Measurements from ENCODE around the gene ALS2. TPM values are rescaled to one million over a fixed set of nuclear protein-coding genes. Genes with fewer than 3 reads are reported as not detected.

The ALS2 gene
- total RNA-seq, 1 experiment from 2014 or later = 28.1 TPM

DNA sequence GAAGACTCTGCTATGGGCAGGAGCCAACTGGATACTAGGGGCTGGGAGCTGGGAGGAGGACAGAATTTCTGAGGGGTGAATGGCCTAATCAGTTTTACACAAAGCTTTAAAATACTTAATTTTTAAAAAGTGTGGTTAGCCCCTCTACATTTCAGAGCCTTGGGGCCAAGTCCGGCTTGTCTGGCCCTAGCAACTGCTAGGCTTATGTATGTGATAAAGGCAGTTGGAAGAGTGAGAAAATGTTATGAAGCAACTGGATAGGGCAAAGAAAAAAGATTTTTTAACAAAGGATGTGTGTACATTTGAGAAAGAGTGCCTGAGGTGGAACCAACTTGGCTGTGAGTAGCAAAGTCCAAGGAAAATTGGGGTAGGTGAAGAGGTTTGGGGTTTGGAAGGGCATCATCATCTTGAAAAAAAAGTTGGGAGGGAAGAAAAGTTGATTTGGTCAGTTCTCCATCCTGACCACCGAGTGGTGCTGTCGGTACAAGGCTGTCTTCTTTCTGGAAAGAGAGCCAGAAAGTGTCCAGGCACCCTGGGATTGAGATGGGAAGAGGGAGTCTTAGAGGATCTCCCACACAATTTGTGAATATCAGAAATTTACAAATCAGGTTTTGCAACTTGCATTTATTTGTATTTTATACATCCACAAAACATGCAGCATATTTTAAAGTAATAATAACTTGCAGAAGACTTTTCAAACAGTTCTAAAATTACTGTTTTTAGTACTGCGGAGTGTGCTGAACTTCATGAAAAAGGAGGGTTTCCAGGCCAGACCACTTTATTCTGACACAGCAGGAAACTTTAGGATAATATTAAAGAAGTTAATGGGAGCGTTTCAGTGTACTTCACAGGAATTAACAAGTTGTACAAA is 15.1 kb upstream of the ALS2 start:
- intact Hi-C loops (cut with micrococcal nuclease) = loop anchor here (1.0 to 10.0 kb wide), 4 partner anchors 64 to 471 kb away; partner anchors contain the start of gene NOP58
- TF ChIP-seq, protein P1, sequence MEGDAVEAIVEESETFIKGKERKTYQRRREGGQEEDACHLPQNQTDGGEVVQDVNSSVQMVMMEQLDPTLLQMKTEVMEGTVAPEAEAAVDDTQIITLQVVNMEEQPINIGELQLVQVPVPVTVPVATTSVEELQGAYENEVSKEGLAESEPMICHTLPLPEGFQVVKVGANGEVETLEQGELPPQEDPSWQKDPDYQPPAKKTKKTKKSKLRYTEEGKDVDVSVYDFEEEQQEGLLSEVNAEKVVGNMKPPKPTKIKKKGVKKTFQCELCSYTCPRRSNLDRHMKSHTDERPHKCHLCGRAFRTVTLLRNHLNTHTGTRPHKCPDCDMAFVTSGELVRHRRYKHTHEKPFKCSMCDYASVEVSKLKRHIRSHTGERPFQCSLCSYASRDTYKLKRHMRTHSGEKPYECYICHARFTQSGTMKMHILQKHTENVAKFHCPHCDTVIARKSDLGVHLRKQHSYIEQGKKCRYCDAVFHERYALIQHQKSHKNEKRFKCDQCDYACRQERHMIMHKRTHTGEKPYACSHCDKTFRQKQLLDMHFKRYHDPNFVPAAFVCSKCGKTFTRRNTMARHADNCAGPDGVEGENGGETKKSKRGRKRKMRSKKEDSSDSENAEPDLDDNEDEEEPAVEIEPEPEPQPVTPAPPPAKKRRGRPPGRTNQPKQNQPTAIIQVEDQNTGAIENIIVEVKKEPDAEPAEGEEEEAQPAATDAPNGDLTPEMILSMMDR (IDR thresholded peaks at IDR 0.05 in 2 of 3, conservative IDR thresholded peaks at IDR 0.05 in 1 of 3; ENCODE audit: borderline replicate concordance in 1 of 3, insufficient read depth in 1 of 3, low read depth in 2 of 3, low read length in 2 of 3) = peak; percentile 60 to 73 (median 73); a peak in 5 of 6 replicates
- TF ChIP-seq FOSL1 (IDR thresholded peaks at IDR 0.05; ENCODE audit: low read depth) = no peak
- no peak for TF ChIP-seq JUND (IDR thresholded peaks at IDR 0.05)
- TF ChIP-seq ZNF274 (IDR thresholded peaks at IDR 0.05; ENCODE audit: low read depth, low read length) = no peak
- TF ChIP-seq RAD21 (IDR thresholded peaks at IDR 0.05; ENCODE audit: low read depth) = peak; percentile 87
- TF ChIP-seq EZH2phosphoT487 (IDR thresholded peaks at IDR 0.05; ENCODE audit: borderline replicate concordance) = no peak
- TF ChIP-seq SIN3A (IDR thresholded peaks at IDR 0.05; ENCODE audit: low read depth) = no peak
- TF ChIP-seq ZFX (IDR thresholded peaks at IDR 0.05) = no peak
- H3K4me3 ChIP-seq (replicated peaks in 1 of 2; ENCODE audit: low read depth in 1 of 2, low read length in 2 of 2) = no peak overlapping the region
- H3K4me2 ChIP-seq (ENCODE audit: low read length) = no peak overlapping the region
- H3K9me2 ChIP-seq (ENCODE audit: insufficient read depth) = no peaks in the 10 kb centered on the region
- ATAC-seq (peak; percentile 80), DNase-seq (ENCODE audit: low read depth, low spot score) (peak; percentile 35)
- H3K79me2 ChIP-seq (ENCODE audit: insufficient read depth, low read length) = no peaks in the 10 kb centered on the region
- no peaks in the 10 kb centered on the region for H3K9me3 ChIP-seq (ENCODE audit: control insufficient read depth in 1 of 2, insufficient read depth in 1 of 2, low read depth in 1 of 2, low read length in 2 of 2)
- no peaks in the 10 kb centered on the region for H3K36me3 ChIP-seq (ENCODE audit: control insufficient read depth in 1 of 2, insufficient read depth in 2 of 2, low read length in 2 of 2)
- H3K27ac ChIP-seq (ENCODE audit: low read depth, low read length) = no peak overlapping the region
- H2AFZ ChIP-seq (ENCODE audit: low read depth, low read length, poor library complexity, severe bottlenecking) = peak overlapping the region; percentile 37
- BruUV-seq (replicated peaks) = no TSS peak
- ChIA-PET RAD21 (ENCODE audit: low non-redundant PET in 1 of 2, low total read pairs in 2 of 2, uncharacterized antibody in 2 of 2, unreplicated experiment in 2 of 2) (interaction anchor here in 1 of 2 experiments (0.6 kb wide), 1 partner anchor 689 kb away, joined by 4 read pairs; no protein-coding TSS in a partner anchor), POLR2A (interaction anchor here (0.6 kb wide), 1 partner anchor 1552 kb away, joined by 3 read pairs; no protein-coding TSS in a partner anchor), CTCF (interaction anchor here (1.3 kb wide), 1 partner anchor 15 kb away, joined by 5 read pairs; the partner anchor contains the start of gene ALS2)
- no peaks in the 10 kb centered on the region for H4K20me1 ChIP-seq (ENCODE audit: insufficient read depth)
- H3K27me3 ChIP-seq (ENCODE audit: insufficient read depth, low read length) = no peaks in the 10 kb centered on the region
- H3K4me1 ChIP-seq (ENCODE audit: control insufficient read depth in 1 of 2, insufficient read depth in 2 of 2, low read length in 2 of 2) = peaks cover 0 to 20% of the 10 kb centered on the region in 2 experiments; a peak in 2 of 4 replicates
- H3K9ac ChIP-seq (ENCODE audit: low read length) = no peak overlapping the region
